ENCODE results near the gene SRSF1. TPM values are rescaled to one million over a fixed set of nuclear protein-coding genes. Genes with fewer than 3 reads are reported as not detected.

SRSF1 gene
- total RNA-seq, 1 experiment from 2014 or later, result 462 TPM

GRCh38 chr17:58002154-58002948, 4.7 kb downstream of the SRSF1 start:
- Histone ChIP-seq H2BK20ac (ENCODE audit: low read depth, low read length, poor library complexity, severe bottlenecking) (no peak overlapping the region), H2BK15ac (ENCODE audit: low read depth, low read length) (no peak overlapping the region), H3K27me3 (ENCODE audit: insufficient read depth, low read length) (no peaks in the 10 kb centered on the region), H2AK5ac (ENCODE audit: insufficient read length, low read length) (no peak overlapping the region), H3K4me1 (ENCODE audit: insufficient read depth, low read length) (peaks cover 3% of the 10 kb centered on the region; the same call in 1 of the 2 replicates), H4K20me1 (ENCODE audit: control insufficient read depth, insufficient read depth, insufficient read length) (no peaks in the 10 kb centered on the region), H3T11ph (ENCODE audit: low read length) (no peak overlapping the region), H3K18ac (ENCODE audit: insufficient read length, low read depth, low read length) (no peak overlapping the region), H3K56ac (ENCODE audit: insufficient read length, low read depth, low read length) (no peak overlapping the region), H3K14ac (ENCODE audit: insufficient read depth, low read length) (no peak overlapping the region), H3K23ac (ENCODE audit: insufficient read length, low read depth, low read length) (no peak overlapping the region), H2BK5ac (ENCODE audit: insufficient read length, low read length) (no peak overlapping the region), H3K27ac (ENCODE audit: insufficient read length, low read depth, low read length) (no peak overlapping the region), H3K9ac (ENCODE audit: extremely low read depth, insufficient read length, low read length) (no peak overlapping the region), H3K4ac (ENCODE audit: low read depth, low read length) (no peak overlapping the region), H2AFZ (ENCODE audit: low read length) (no peak overlapping the region), H2BK120ac (ENCODE audit: low read depth, low read length, poor library complexity, severe bottlenecking) (no peak overlapping the region), H4K5ac (ENCODE audit: insufficient read length, low read depth, low read length) (no peak overlapping the region), H4K91ac (ENCODE audit: insufficient read length, low read depth, low read length) (no peak overlapping the region), H2BK12ac (ENCODE audit: insufficient read length, low read depth, low read length) (no peak overlapping the region), H3K79me2 (ENCODE audit: insufficient read depth, low read length) (peaks cover 22% of the 10 kb centered on the region), H3K9me3 (ENCODE audit: control insufficient read depth, low read depth, low read length) (no peaks in the 10 kb centered on the region), H4K8ac (replicated peaks; ENCODE audit: insufficient read length, low read depth, low read length) (no peak overlapping the region), H3K4me2 (ENCODE audit: insufficient read depth, insufficient read length, low read length) (no peak overlapping the region), H3K79me1 (ENCODE audit: insufficient read depth, low read depth, low read length, poor library complexity, severe bottlenecking) (no peaks in the 10 kb centered on the region), H3K23me2 (ENCODE audit: insufficient read length, low read depth, low read length, poor library complexity, severe bottlenecking) (peaks cover 3% of the 10 kb centered on the region)
- DNase-seq, result no peak
- peaks cover 46 to 85% (median 72%) of the 10 kb centered on the region in 3 experiments for H3K36me3 Mint-ChIP-seq (ENCODE audit: insufficient read depth in 1 of 3, low read depth in 3 of 3)
- peaks cover 30 to 36% of the 10 kb centered on the region in 2 experiments for H3K4me1 Mint-ChIP-seq
- peak overlapping the region; percentile 2 to 71; a peak in 2 of 5 replicates for H3K4me3 Mint-ChIP-seq
- H3K9me3 Mint-ChIP-seq, result peaks cover 3 to 9% of the 10 kb centered on the region in 2 experiments; a peak in 2 of 5 replicates
- TF ChIP-seq CTCF (conservative IDR thresholded peaks at IDR 0.05), result no peak
- 100% methylated on average over 2 of the region's 4 CpGs for WGBS (ENCODE audit: extremely low coverage, insufficient read length, low lambda C conversion rate)
- H3K27ac Mint-ChIP-seq, result peak overlapping the region in 1 of 3 experiments; percentile 87; a peak in 2 of 7 replicates
- peaks cover 3% of the 10 kb centered on the region; the same call in 1 of the 2 replicates for H3K27me3 Mint-ChIP-seq (ENCODE audit: low read depth)

Measured in H9 (cell line).